HL-60/S4 treated with retinoic acid at 250 ng/mL for 4 days and 3 days (cell line): ENCODE measurements around the gene NELFB.
"Not testable (repeated sequence)": the region's sequence is repeated elsewhere in the genome, so short reads cannot be mapped to it uniquely, and the experiment has no call there.

Source experiments
- in situ Hi-C: fragments of 300-500 bp; cut with MboI; formaldehyde crosslinking; loops from 2 replicates; pipeline ENCODE4 v1.7.0; 2022; ENCODE audit warnings: low sequenced_read_pairs

Gene NELFB

GRCh38 chr9:137245450-137246421 is 9.4 kb upstream of the NELFB start:
- in situ Hi-C loops, result no loop called here

DNA sequence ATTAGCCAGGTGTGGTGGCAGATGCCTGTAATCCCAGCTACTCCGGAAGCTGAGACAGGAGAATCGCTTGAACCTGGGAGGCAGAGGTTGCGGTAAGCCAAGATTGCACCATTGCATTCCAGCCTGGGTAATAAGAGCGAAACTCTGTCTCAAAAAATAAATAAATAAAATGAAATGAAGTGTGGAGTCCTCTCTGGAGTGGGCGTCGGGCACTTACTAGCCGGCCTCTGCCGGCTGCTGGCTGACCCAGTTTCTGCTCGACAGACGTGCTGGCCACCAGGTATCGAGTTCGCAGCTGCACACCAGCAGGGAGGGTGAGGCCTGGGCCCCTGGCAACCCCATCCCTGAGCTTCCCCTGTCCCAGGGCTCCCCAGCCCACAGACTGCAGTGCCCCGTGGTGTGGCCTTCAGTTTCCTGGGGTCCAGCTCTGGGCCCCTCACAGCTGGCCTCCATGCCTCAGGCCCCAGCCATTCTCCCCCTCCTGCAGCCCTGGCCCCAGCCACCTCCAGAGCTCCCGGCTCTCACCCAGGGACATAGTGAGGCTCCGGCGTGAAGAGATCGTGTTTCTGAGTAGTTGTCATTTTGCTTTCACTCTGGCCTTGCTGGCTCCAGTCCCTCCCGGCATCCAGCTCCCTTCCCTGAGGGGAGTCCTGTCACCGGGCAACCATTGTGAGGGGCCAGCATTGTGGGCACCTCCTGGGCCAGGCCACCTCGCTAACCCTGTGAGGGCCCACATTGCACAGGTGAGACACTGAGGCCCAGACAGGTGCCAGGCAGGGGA is 7.8 kb upstream of the NELFB start:
- in situ Hi-C loops, result no loop called here

DNA sequence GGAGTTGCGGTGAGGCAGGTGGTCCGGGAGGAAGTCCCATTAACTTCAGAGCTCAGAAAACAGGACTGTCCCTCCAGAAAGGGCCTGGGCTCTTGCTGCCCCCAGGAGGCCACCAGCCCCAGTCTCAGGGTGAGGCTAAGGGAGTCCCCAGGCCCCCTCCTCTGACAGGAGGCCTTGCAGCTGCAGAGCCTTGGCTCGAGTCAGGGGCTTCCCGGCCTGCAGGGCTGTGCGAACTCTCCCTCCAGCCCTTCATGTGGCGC is 7.3 kb upstream of the NELFB start:
- in situ Hi-C loops, result no loop called here

- in situ Hi-C loops, result no loop called here
Measured at GRCh38 chr9:137250329-137251193, 4.6 kb upstream of the NELFB start.

DNA sequence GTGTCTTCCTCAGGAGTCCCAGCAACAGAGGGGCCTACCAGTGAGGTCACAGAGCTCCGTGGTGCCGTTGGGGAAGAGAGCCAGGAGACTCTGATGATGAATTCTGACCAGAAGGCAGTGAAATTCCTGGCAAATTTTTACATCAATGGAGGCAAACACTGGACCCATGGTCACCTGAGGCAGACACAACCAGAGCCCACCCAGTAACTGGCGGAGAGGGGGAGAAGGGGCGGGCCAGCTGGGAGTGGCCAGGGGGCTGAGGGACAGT is 4.0 kb upstream of the NELFB start, which contains the start of gene STPG3:
Gene STPG3, plus strand, starts transcription at position 93 of the 268 bp plus-strand sequence. Its CDS starts 1 bp downstream, at position 94.
- in situ Hi-C loops, result no loop called here

- in situ Hi-C loops, result no loop called here
Measured at GRCh38 chr9:137251490-137252268, 3.4 kb upstream of the NELFB start.

DNA sequence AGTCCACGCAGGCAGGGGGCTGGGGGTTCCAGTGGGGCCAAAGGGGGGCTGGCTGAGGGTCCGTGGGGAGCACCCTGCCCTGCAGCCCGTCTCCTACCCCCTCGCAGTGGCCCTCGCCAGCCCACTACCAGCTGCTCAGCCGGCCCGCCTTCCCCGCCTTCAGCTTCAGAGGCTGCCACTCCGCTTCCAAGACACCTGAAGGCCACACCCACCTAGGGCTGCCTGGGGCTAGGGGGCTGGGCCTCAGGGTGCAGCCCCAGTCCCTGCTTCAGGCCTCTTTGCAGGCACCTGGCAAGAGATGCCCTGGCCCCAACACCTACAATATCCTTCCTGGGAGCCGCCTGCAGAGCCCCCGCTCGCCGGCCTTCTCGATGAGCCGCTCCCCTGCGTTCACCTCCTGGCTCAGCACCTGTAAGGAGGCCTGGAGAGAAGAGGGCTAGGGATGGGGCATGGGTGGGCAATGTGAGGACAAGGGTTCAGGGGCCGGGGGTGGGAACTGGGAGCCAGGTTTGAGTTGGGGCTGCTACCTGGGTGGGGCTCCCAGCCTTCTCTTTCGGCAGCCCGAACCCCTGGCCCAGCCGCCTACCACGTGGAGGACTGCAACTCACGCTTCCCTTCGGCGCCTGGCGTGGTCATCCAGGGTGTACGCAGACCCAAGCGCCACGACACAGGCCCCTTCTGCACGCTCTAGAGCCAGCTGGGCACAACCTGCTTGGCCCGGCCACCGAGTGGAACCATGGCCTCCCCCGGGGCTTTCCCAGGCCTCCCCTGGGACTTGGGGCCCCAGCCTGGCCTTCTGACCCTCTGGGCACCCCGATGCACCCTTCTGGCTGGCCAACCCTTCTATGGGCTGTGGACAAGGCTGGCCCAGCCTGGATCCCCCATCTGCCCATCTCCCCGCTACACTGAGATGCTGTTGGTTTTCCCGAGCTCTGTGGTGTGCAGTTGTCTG is 2.3 kb upstream of the NELFB start:
- in situ Hi-C loops, result no loop called here

- in situ Hi-C loops, result no loop called here
Measured at GRCh38 chr9:137253717-137254623, 1.2 kb upstream of the NELFB start.

DNA sequence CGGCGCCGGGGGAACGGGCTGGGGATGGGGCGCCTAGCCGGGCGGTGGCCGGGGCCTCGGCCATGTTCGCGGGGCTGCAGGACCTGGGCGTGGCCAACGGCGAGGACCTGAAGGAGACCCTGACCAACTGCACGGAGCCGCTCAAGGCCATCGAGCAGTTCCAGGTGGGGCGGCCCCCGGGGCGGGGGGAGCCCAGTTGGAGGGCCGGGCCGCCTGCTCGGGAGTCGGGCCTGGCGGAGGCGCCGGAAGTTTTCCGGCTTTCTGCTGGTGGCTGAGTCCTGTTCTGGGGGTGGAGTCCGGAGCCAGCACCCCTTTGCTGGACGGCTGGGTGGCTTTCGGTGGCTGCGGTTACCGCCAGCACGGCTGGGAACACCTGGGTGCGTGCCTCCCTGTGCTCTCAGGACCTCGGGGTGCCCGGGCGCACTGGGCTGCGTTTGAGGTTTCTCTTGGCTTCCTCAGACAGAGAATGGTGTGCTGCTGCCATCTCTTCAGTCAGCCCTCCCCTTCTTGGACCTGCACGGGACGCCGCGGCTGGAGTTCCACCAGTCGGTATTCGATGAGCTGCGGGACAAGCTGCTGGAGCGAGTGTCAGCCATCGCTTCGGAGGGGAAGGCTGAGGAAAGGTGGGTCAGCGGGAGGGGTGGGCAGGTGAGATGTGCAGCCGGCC is 454 bp downstream of the NELFB start:
- in situ Hi-C loops, result no loop called here

GRCh38 chr9:137256362-137256761 is 1.2 kb downstream of the NELFB start:
- in situ Hi-C loops, result no loop called here

DNA sequence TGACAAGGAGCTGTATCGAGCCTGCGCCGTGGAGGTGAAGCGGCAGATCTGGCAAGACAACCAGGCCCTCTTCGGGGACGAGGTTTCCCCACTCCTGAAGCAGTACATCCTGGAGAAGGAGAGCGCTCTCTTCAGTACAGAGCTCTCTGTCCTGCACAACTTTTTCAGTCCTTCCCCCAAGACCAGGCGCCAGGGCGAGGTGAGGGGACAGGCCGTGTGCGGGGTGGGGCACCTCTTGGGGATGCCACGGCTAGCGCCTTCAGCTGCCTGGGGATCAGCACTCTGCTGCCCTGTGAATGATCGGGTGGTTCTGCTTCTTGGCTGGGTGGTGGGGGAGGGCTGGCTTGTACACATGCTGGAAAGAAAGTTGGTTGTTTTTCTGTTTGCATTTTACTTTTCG is 1.7 kb downstream of the NELFB start:
- in situ Hi-C loops, result no loop called here

DNA sequence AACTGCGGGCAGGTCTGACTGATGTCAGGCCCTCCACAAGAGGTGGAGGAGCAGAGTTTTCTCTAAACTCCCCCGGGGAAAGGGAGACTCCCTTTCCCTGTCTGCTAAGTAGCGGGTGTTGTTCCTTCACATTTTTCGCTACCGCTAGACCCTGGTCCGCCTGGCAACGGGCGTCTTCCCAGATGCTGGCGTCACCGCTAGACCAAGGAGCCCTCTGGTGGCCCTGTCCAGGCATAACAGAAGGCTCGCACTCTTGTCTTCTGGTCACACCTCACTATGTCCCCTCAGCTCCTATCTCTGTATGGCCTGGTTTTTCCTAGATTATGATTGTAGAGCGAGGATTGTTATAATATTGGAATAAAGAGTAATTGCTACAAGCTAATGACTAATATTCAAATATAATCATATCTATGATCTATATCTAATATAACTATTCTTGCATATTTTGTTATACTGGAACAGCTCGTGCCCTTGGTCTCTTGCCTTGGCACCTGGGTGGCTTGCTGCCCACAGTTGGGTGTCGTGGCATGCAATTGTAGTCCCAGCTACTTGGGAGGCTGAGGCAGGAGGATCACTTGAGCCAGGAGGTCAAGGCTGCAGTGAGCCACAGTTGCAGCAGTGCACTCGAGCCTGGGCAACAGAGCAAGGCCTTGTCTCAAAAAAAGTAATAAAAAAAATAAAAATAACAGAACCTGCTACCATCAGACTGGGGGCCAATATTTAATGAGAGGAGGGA is 7.2 kb downstream of the NELFB start:
- in situ Hi-C loops, result not testable (repeated sequence)

GRCh38 chr9:137262909-137263285 is 7.8 kb downstream of the NELFB start:
- in situ Hi-C loops, result no loop called here

GRCh38 chr9:137263506-137263905 is 8.4 kb downstream of the NELFB start:
- in situ Hi-C loops, result no loop called here

DNA sequence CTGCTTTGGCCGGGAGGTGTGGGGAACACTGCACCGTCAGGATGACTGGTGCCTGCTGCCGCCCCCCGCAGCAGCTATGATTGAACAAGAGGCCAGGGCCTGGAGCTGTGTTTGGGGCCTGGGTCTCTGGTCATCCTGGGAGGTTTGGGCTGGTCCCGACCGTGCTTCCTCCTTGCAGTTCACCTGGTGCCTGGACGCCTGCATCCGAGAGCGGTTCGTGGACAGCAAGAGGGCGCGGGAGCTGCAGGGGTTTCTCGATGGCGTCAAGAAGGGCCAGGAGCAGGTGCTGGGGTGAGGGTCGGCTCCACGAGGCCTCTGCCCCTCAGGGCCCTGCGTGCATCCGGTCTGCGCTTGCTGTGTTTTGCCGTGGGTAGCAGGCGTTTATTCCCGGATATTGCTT is 8.9 kb downstream of the NELFB start:
- in situ Hi-C loops, result no loop called here

DNA sequence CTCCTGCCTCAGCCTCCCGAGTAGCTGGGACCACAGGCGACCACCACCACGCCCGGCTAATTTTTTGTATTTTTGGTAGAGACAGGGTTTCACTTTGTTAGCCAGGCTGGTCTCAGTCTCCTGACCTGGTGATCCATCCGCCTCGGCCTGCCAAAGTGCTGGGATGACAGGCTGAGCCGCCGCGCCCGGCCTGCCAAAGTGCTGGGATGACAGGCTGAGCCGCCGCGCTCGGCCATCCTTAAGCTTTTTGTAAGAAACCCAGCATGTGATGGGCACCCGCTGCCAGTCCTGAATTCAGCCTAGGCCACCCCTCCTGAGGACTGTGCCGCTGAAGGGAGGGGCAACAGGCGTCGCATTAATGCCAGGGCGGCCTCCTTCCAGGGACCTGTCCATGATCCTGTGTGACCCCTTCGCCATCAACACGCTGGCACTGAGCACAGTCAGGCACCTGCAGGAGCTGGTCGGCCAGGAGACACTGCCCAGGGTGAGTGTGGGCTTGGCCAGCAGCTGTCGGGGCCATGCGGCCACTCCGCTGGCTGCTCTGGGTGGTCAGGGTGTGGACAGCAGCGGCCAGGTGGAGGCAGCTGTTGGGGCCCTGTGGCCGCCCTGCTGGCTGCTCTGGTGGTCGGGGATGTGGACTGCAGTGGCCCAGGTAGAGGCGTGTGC is 10.5 kb downstream of the NELFB start:
- in situ Hi-C loops, result no loop called here

- in situ Hi-C loops, result no loop called here
Measured at GRCh38 chr9:137266162-137266527, 11.0 kb downstream of the NELFB start.
